Fibroblast of lung (primary cell): ENCODE measurements around the gene CHAF1B.

Experiments
- CTCF ChIP-seq, 2 donors: IDR thresholded peaks in 1 of 2; conservative IDR thresholded peaks in 1 of 2; 1 replicate in 1 of 2; 2 replicates in 1 of 2; pipeline ENCODE4 v1.5.1; 2011 to 2012; ENCODE audit warnings: low read length in 2 of 2, control low read depth in 1 of 2, inconsistent platforms in 1 of 2, low read depth in 1 of 2, mild to moderate bottlenecking in 1 of 2
- EZH2 ChIP-seq: IDR thresholded peaks from 2 replicates; pipeline ENCODE4 v1.5.1; 2012; ENCODE audit warnings: low read length, control low read depth, mild to moderate bottlenecking; ENCODE audit errors: missing control alignments

GRCh38 chr21:36385233-36386030 is at the start of gene CHAF1B:
- no peak for TF ChIP-seq CTCF (conservative IDR thresholded peaks at IDR 0.05 in 1 of 2, IDR thresholded peaks at IDR 0.05 in 1 of 2; ENCODE audit: low read depth in 1 of 2, low read length in 2 of 2)
- TF ChIP-seq EZH2: no peak
